Measurements from ENCODE around the gene PPP2R5E. TPM values are rescaled to one million over a fixed set of nuclear protein-coding genes. Genes with fewer than 3 reads are reported as not detected.

Gene PPP2R5E
- total RNA-seq, 1 experiment from 2014 or later, result 19.7 TPM

- no peak for DNase-seq (ENCODE audit: low read depth)
Measured at GRCh38 chr14:63435204-63435603, 108.0 kb downstream of the PPP2R5E start.

- DNase-seq (ENCODE audit: low read depth), result no peak
Measured at GRCh38 chr14:63432888-63433552, 110.2 kb downstream of the PPP2R5E start.

- DNase-seq (ENCODE audit: low read depth), result no peak
Measured at GRCh38 chr14:63432228-63432627, 110.9 kb downstream of the PPP2R5E start.

- DNase-seq (ENCODE audit: low read depth), result no peak
Measured at GRCh38 chr14:63431466-63431865, 111.7 kb downstream of the PPP2R5E start.

- no peak for DNase-seq (ENCODE audit: low read depth)
Measured at GRCh38 chr14:63428486-63428885, 114.7 kb downstream of the PPP2R5E start.

- DNase-seq (ENCODE audit: low read depth), result no peak
Measured at GRCh38 chr14:63426838-63427352, 116.3 kb downstream of the PPP2R5E start.

- DNase-seq (ENCODE audit: low read depth), result no peak
Measured at GRCh38 chr14:63423889-63424288, 119.3 kb downstream of the PPP2R5E start.

GRCh38 chr14:63423381-63423780, 119.8 kb downstream of the PPP2R5E start:
- no peak for DNase-seq (ENCODE audit: low read depth)

GRCh38 chr14:63421919-63422318, 121.3 kb downstream of the PPP2R5E start:
- no peak for DNase-seq (ENCODE audit: low read depth)

- DNase-seq (ENCODE audit: low read depth), result no peak
Measured at GRCh38 chr14:63421226-63421625, 122.0 kb downstream of the PPP2R5E start.

GRCh38 chr14:63418020-63418419, 125.2 kb downstream of the PPP2R5E start:
- DNase-seq (ENCODE audit: low read depth), result no peak

GRCh38 chr14:63413009-63413408, 130.2 kb downstream of the PPP2R5E start:
- no peak for DNase-seq (ENCODE audit: low read depth)

- DNase-seq (ENCODE audit: low read depth), result no peak
Measured at GRCh38 chr14:63406333-63406732, 136.8 kb downstream of the PPP2R5E start.

GRCh38 chr14:63405715-63406114, 137.5 kb downstream of the PPP2R5E start:
- peak; percentile 10 for DNase-seq (ENCODE audit: low read depth)

GRCh38 chr14:63404906-63405305, 138.3 kb downstream of the PPP2R5E start:
- DNase-seq (ENCODE audit: low read depth), result no peak

GRCh38 chr14:63401646-63402045, 141.5 kb downstream of the PPP2R5E start:
- no peak for DNase-seq (ENCODE audit: low read depth)

- no peak for DNase-seq (ENCODE audit: low read depth)
Measured at GRCh38 chr14:63398952-63399351, 144.2 kb downstream of the PPP2R5E start.

- DNase-seq (ENCODE audit: low read depth), result no peak
Measured at GRCh38 chr14:63394841-63395240, 148.3 kb downstream of the PPP2R5E start.

- no peak for DNase-seq (ENCODE audit: low read depth)
Measured at GRCh38 chr14:63394432-63394831, 148.7 kb downstream of the PPP2R5E start.

GRCh38 chr14:63393012-63393411, 150.2 kb downstream of the PPP2R5E start:
- DNase-seq (ENCODE audit: low read depth), result no peak

GRCh38 chr14:63392236-63392635, 150.9 kb downstream of the PPP2R5E start:
- DNase-seq (ENCODE audit: low read depth), result no peak

- peak; percentile 48 for DNase-seq (ENCODE audit: low read depth)
Measured at GRCh38 chr14:63388766-63389431, 154.3 kb downstream of the PPP2R5E start.

GRCh38 chr14:63387711-63388110, 155.5 kb downstream of the PPP2R5E start:
- no peak for DNase-seq (ENCODE audit: low read depth)
